Tibial nerve (tissue), 4 donors: ENCODE results near the gene ICA1. TPM values are rescaled to one million over a fixed set of nuclear protein-coding genes. Genes with fewer than 3 reads are reported as not detected.

Experiments
- DNase-seq, 2 donors: peaks; one replicate each; pipeline ENCODE4 v3.0.0-alpha.2; 2019; ENCODE audit warnings: low spot score in 2 of 2
- H3K27ac ChIP-seq, 4 donors: fragments of 200-600 bp; sonication (generic) in 3 of 4; one replicate each; pipeline ENCODE4 v1.5.1; 2017 to 2019; ENCODE audit warnings: mild to moderate bottlenecking in 1 of 4
- H3K27me3 ChIP-seq, 2 donors: fragments of 200-600 bp; sonication (generic) in 1 of 2; one replicate each; pipeline versions ENCODE4 v1.5.1 to v1.6.0; 2017 to 2019
- H3K36me3 ChIP-seq, 3 donors: fragments of 200-600 bp; sonication (generic); one replicate each; pipeline ENCODE4 v1.5.1; 2018 to 2019
- H3K4me1 ChIP-seq, 4 donors: fragments of 200-600 bp; sonication (generic) in 3 of 4; one replicate each; pipeline ENCODE4 v1.5.1; 2017 to 2019
- H3K4me3 ChIP-seq, 4 donors: fragments of 200-600 bp; sonication (generic) in 3 of 4; one replicate each; pipeline ENCODE4 v1.5.1; 2017 to 2019; ENCODE audit warnings: mild to moderate bottlenecking in 1 of 4, moderate library complexity in 1 of 4
- H3K9me3 ChIP-seq, 4 donors: fragments of 200-600 bp; sonication (generic) in 3 of 4; one replicate each; pipeline ENCODE4 v1.5.1; 2017 to 2019
- CTCF ChIP-seq, 5 experiments: fragments of 200-600 bp in 3 of 5; fragments of 450-650 bp in 2 of 5; sonication (generic) in 3 of 5; IDR thresholded peaks; one replicate each; pipeline ENCODE4 v1.5.1; 2016 to 2019; ENCODE audit warnings: antibody characterized with exemption in 5 of 5, mild to moderate bottlenecking in 3 of 5, moderate library complexity in 2 of 5
- EP300 ChIP-seq, 2 donors: sonication (generic); formaldehyde crosslinking; IDR thresholded peaks; one replicate each; pipeline ENCODE4 v1.6.1; 2017; ENCODE audit warnings: antibody characterized with exemption in 2 of 2, mild to moderate bottlenecking in 1 of 2
- POLR2A ChIP-seq, 2 donors: fragments of 450-650 bp; IDR thresholded peaks; one replicate each; pipeline ENCODE4 v1.6.1; 2017; ENCODE audit warnings: antibody characterized with exemption in 2 of 2, mild to moderate bottlenecking in 2 of 2, moderate library complexity in 2 of 2
- WGBS, 2 donors: methylation state at CpG; one replicate each; pipeline ENCODE4 v1.1.5; 2018; 5-methylcytosine and 5-hydroxymethylcytosine counted together
- total RNA-seq, 4 donors: library from RNA; depleted of rRNA; stranded (reverse); fragments of >200 nt; gene quantifications; one replicate each; pipeline ENCODE4 v1.1.0, GENCODE V29; 2016

Gene ICA1
- total RNA-seq, 4 donors from 2014 or later: 12.8 to 27.3 (median 20.5) TPM

GRCh38 chr7:8216334-8216690, 45.7 kb downstream of the ICA1 start:
- WGBS, 2 donors: 71 to 83% methylated on average over 3 of the region's 3 CpGs
- TF ChIP-seq CTCF (IDR thresholded peaks at IDR 0.05) (no peak), EP300 (IDR thresholded peaks at IDR 0.05) (no peak), POLR2A (IDR thresholded peaks at IDR 0.05) (no peak)

DNA sequence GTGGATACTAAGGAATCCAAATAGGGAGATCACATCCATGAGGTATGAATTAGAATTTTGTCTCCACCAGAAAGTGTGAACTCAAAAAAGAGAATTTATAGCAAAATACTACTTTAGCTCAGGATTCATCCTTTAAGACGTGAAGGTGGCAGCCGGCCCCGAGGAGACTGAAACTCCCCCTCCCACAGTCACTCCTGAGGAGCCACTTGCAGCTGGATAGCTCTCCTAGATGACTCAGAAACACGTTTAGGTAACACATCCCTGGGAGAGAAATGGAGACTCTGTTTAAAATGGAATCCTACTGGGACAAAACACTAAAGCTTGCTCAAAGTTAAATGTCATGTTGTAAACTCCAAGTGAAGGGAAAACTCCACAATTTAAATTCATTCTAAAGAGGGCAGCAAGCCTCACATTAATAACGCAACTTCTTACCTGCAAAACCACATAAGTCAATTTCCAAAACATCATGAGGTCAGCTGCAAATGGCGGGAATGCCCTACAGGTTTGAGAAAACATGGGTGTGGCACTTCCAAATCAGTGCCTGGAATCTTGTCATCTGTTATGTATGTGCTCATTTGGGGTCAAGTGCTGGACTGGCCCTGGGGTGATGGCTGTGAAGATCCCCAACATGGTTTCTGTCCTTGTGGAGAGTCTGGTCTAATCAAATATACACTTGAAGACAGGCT, 46.2 kb downstream of the ICA1 start:
- no peaks in the 10 kb centered on the region for H3K9me3 ChIP-seq

More at GRCh38 chr7:8216334-8216690, 45.7 kb downstream of the ICA1 start:
- no peaks in the 10 kb centered on the region for H3K27me3 ChIP-seq
- H3K4me1 ChIP-seq: peaks cover 0 to 8% (median 0%) of the 10 kb centered on the region in 4 donors
- no peak overlapping the region for H3K4me3 ChIP-seq
- H3K36me3 ChIP-seq: no peaks in the 10 kb centered on the region
- no peaks in the 10 kb centered on the region for H3K9me3 ChIP-seq
- no peak overlapping the region for H3K27ac ChIP-seq
- DNase-seq: no peak

DNA sequence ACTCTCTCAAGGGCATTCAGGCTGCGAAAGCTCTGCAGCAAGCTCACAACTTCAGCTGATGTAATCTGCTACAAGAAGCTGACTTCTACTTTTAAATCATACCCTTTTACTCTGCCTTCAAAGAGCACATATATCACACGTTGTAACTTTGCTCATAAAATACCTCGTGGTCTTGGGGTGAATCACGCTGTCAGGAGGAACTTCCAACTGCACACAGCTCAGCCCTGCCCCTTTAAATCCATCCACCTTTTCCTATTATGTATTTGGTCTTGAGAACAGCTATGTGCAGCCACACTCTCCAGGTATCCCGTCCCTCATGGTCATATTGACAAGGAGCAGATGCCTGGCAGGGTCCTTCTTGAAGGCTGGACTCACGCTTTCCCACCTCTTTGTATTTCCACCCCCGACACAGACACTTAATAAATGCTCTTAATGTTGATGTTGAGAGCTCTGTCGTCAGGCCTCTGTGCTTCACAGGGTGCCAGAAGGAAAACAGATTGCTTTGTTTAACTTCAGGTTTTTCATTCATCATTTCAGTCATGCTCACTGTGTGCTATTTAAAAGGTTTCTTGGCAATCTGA, 47.6 kb downstream of the ICA1 start:
- no peak for DNase-seq
- Histone ChIP-seq H3K4me3 (no peak overlapping the region), H3K9me3 (no peaks in the 10 kb centered on the region), H3K36me3 (no peaks in the 10 kb centered on the region), H3K27me3 (no peaks in the 10 kb centered on the region), H3K27ac (no peak overlapping the region), H3K4me1 (peaks cover 0 to 8% (median 0%) of the 10 kb centered on the region in 4 donors)
- 62 to 63% methylated on average over 8 of the region's 8 CpGs for WGBS, 2 donors
- TF ChIP-seq POLR2A (IDR thresholded peaks at IDR 0.05) (no peak), CTCF (IDR thresholded peaks at IDR 0.05) (no peak), EP300 (IDR thresholded peaks at IDR 0.05) (no peak)

More for the DNA sequence above, 46.2 kb downstream of the ICA1 start:
- no peak overlapping the region for H3K27ac ChIP-seq
- no peaks in the 10 kb centered on the region for H3K27me3 ChIP-seq
- H3K36me3 ChIP-seq: no peaks in the 10 kb centered on the region
- no peak for DNase-seq
- H3K4me3 ChIP-seq: no peak overlapping the region
- TF ChIP-seq CTCF (IDR thresholded peaks at IDR 0.05) (no peak), POLR2A (IDR thresholded peaks at IDR 0.05) (no peak), EP300 (IDR thresholded peaks at IDR 0.05) (no peak)
- peaks cover 0 to 8% (median 0%) of the 10 kb centered on the region in 4 donors for H3K4me1 ChIP-seq
- WGBS, 2 donors: 86 to 93% methylated on average over 6 of the region's 6 CpGs

DNA sequence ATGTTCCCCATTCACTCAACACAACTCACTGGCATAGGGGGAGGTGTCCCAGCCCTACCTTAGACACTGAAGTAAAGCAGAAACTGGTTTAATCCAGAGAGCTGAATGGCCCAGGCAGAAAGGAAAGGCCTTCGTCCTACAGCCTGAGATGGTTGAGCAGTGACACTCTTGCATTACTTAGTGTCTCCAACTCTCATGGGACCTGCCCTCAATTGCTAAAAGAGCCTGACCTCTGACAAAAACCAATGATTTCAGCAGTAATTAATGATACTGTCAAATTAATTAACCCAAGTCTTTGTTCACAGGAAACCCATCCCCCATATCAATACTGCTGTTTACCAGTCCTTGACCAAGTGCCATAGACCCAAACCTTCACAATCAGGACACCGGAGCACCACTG, 48.6 kb downstream of the ICA1 start:
- 82 to 95% methylated on average over 2 of the region's 2 CpGs for WGBS, 2 donors
- no peak for DNase-seq
- no peaks in the 10 kb centered on the region for H3K36me3 ChIP-seq
- no peaks in the 10 kb centered on the region for H3K9me3 ChIP-seq
- no peak overlapping the region for H3K27ac ChIP-seq
- TF ChIP-seq POLR2A (IDR thresholded peaks at IDR 0.05) (no peak), EP300 (IDR thresholded peaks at IDR 0.05) (no peak), CTCF (IDR thresholded peaks at IDR 0.05) (no peak)
- no peaks in the 10 kb centered on the region for H3K27me3 ChIP-seq
- H3K4me3 ChIP-seq: no peak overlapping the region
- peaks cover 0 to 8% (median 0%) of the 10 kb centered on the region in 4 donors for H3K4me1 ChIP-seq

GRCh38 chr7:8212638-8213037, 49.3 kb downstream of the ICA1 start:
- 77 to 82% methylated on average over 5 of the region's 5 CpGs for WGBS, 2 donors
- Histone ChIP-seq H3K27ac (no peak overlapping the region), H3K36me3 (no peaks in the 10 kb centered on the region), H3K4me1 (peaks cover 0 to 8% (median 0%) of the 10 kb centered on the region in 4 donors), H3K4me3 (no peak overlapping the region), H3K9me3 (no peaks in the 10 kb centered on the region), H3K27me3 (no peaks in the 10 kb centered on the region)
- TF ChIP-seq EP300 (IDR thresholded peaks at IDR 0.05) (no peak), POLR2A (IDR thresholded peaks at IDR 0.05) (no peak), CTCF (IDR thresholded peaks at IDR 0.05) (no peak)
- no peak for DNase-seq
